Measurements from ENCODE around the gene AKR1A1.
"Not testable (repeated sequence)": the region's sequence is repeated elsewhere in the genome, so short reads cannot be mapped to it uniquely, and the experiment has no call there.

Gene AKR1A1

GRCh38 chr1:45550401-45551351 is at the start of gene AKR1A1:
Gene AKR1A1 (plus strand): TSS chr1:45550826. CDS start chr1:45561795, 10,969 bp downstream.
- peak; percentile 85 to 89 for DNase-seq

DNA sequence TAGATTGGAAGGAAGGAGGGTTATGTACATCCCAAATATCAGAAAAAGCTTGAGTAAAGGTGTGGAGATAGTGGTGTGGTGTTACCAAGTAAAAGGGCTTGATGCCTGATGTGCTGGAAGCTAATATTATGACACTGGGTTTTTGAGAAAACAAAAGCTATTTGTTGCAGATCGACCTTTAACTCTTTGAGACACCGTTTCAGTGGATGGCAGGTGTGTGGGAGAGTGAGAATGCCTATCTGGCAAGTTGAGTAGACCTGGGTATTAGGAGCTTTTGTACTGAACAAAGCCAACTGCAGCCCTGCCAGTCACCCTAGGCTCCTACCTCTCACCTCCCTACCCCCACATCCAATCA is 49.1 kb upstream of the AKR1A1 start:
- no peak for DNase-seq

GRCh38 chr1:45503462-45504360 is 46.9 kb upstream of the AKR1A1 start:
- no peak for DNase-seq

DNA sequence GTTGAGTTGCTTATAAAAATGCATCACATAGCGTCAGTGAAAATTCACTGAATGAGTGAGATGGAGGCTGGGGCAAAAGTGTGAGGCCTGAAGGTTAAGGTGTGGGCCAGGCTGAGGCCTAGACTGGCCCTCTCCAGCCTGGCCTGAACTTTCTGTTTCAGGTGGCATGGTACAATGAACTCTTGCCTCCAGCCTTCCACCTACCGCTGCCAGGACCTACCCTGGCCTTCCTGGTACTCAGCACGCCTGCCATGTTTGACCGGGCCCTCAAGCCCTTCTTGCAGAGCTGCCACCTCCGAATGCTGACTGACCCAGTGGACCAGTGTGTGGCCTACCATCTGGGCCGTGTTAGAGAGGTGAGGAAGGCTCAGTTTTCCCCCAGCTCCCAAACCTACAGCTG is 43.4 kb upstream of the AKR1A1 start:
- DNase-seq: no peak

GRCh38 chr1:45507893-45508292 is 42.7 kb upstream of the AKR1A1 start:
- no peak for DNase-seq

- DNase-seq: no peak
These were observed 42.1 kb upstream of the AKR1A1 start for GRCh38 chr1:45508295-45509151.

GRCh38 chr1:45510036-45510971 is 40.3 kb upstream of the AKR1A1 start:
- no peak for DNase-seq

- DNase-seq: no peak
These were observed 39.6 kb upstream of the AKR1A1 start for GRCh38 chr1:45510972-45511527.

- DNase-seq: peak; percentile 33 to 45
These were observed 38.0 kb upstream of the AKR1A1 start for GRCh38 chr1:45512641-45513054.

DNA sequence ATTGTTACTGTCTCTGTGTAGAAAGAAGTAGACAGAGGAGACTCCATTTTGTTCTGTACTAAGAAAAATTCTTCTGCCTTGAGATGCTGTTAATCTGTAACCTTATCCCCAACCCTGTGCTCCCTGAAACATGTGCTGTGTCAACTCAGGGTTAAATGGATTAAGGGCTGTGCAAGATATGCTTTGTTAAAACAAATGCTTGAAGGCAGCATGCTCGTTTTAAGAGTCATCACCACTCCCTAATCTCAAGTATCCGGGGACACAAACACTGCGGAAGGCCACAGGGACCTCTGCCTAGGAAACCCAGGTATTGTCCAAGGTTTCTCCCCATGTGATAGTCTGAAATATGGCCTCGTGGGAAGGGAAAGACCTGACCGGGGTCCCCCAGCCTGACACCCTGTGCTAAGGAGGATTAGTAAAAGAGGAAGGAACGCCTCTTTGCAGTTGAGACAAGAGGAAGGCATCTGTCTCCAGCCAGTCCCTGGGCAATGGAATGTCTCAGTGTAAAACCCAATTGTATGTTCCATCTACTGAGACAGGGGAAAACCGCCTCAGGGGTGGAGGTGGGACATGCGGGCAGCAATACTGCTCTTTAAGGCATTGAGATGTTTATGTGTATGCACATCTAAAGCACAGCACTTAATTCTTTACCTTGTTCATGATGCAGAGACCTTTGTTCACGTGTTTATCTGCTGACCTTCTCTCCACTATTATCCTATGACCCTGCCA is 36.9 kb upstream of the AKR1A1 start:
- not testable (repeated sequence) for DNase-seq

DNA sequence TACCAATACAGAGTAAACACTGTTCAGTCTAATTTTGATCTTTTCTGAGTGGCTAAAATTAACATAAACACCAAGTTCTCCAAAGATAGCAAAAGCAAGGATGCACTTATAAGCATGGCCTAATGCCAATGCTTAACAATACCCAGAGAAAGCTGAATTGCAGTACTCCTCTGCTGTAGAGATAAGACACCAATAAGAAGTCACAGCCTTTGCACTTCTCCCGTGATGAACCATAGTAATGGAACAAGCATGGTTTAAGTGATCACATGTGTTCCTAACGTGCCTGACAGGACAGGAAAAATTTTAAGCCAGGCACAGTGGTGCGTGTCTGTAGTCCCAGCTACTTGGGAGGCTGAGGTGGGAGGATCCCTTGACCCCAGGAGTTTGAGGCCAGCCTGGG is 34.6 kb upstream of the AKR1A1 start:
- DNase-seq: no peak

DNA sequence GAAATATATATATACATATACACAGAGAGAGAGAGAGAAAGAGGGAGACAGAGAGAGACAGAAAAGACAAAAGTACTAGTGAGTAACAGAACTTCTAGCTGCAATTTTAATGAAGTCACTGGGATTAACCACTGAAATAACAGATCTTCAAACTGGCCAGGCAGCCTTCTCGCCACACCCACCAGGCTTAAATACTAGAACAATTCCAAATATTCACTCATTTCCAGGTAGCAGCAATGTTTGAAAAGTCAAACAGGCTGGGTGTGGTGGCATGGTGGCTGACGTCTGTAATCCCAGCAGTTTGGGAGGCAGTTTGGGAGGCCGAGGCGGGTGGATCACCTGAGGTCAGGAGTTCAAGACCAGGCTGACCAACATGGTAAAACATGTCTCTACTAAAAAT is 34.2 kb upstream of the AKR1A1 start:
- no peak for DNase-seq

DNA sequence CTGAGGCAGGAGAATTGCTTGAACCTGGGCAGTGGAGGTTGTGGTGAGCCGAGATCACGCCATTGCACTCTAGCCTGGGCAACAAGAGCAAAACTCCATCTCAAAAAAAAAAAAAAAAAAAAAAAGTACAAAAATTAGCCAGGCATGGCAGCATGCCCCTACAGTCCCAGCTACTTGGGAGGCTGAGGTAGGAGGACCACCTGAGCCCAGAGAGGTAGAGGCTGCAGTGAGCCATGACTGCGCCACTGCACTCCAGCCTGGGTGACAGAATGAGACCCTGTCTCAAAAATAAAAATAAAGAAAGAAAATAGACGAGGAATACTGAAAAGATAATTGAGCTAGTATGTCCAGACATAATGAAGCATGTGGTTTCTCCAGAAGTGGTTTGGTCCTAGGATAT is 32.3 kb upstream of the AKR1A1 start:
- not testable (repeated sequence) for DNase-seq

- DNase-seq: no peak
These were observed 31.7 kb upstream of the AKR1A1 start for GRCh38 chr1:45518910-45519309.

GRCh38 chr1:45519774-45520173 is 30.9 kb upstream of the AKR1A1 start:
- not testable (repeated sequence) for DNase-seq

GRCh38 chr1:45521413-45522323 is 29.0 kb upstream of the AKR1A1 start, which contains the start of gene PRDX1:
Gene PRDX1 (minus strand): TSS chr1:45521884. CDS start chr1:45519043, 2,841 bp downstream.
- DNase-seq: peak; percentile 85 to 96

DNA sequence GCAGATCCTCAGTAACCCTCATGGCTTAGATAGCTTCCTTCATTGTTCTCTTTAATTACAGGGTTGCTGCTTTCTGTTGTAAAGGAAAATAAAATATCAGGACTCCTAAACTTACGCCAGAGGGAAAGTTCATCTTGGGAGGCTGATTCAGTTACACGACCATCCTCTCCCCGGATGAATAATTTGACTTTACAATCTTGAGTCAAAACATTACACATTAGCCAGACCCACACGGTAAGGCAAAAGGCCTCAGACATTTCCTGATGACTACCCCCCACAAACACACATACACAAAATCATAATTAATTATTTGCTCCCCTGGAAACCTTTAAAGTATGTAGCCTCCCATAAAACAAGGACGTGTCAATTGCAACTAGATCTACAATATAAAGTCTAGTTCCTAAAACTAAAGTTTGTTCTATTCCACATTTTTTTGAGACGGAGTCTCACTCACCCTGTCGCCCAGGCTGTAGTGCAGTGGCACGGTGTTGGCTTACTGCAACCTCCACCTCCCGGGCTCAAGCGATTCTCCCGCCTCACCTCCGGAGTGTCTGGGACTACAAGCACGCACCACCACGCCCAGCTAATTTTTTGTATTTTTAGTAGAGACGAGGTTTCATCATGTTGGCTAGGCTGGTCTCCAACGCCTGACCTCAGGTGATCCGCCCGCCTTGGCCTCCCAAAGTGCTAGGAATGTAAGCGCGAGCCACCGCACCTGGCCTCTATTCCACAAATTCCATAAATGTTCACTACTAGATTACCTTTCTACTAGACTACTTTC is 28.1 kb upstream of the AKR1A1 start:
- no peak for DNase-seq

DNA sequence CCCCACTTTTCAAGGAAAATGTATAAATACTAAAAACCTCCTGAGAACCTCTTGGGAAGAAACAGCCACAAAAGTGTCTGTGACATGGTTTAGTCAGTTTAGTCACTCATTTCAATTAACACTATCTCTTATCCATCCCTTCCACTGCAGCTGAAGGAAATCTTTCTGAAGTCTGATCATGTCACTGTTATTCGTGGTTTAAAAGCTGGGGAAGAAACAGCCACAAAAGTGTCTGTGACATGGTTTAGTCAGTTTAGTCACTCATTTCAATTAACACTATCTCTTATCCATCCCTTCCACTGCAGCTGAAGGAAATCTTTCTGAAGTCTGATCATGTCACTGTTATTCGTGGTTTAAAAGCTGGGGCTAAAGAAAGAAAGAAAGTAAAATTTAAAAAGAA is 27.1 kb upstream of the AKR1A1 start:
- DNase-seq: not testable (repeated sequence)

All from NCI-H1930 (cell line).